K562 (cell line): ENCODE results near the gene RPL10A. TPM values are rescaled to one million over a fixed set of nuclear protein-coding genes. Genes with fewer than 3 reads are reported as not detected.

Experiments used
- ATAC-seq: fragments of 200-7000 bp; cut with Tn5 transposase; 3 replicates; pipeline ENCODE4 v1.9.1; 2020; ENCODE audit warnings: moderate library complexity
- BruUV-seq: library from RNA; stranded (reverse); fragments of 400-500 nt; replicated peaks from 2 replicates; lab custom pipeline; 2021; lab: Mats Ljungman, UMichigan
- CTCF ChIA-PET: fragments of 300-600 bp; formaldehyde crosslinking; extraction: SDS; loops from one replicate; lab custom pipeline; 2021; ENCODE audit warnings: low intra/inter-chr PET ratio; lab: Yijun Ruan, JAX
- POLR2A ChIA-PET: fragments of 300-600, 350-650 bp; sonication (Branson Sonifier 250); formaldehyde crosslinking; extraction: SDS; loops from one replicate; lab custom pipeline; 2021; ENCODE audit warnings: antibody characterized with exemption, inconsistent platforms; lab: Yijun Ruan, JAX
- DNase-seq, 4 experiments: peaks; one replicate each; pipeline versions ENCODE4 v3.0.0 to v3.0.0-alpha.2; 2011 to 2018; ENCODE audit warnings: low spot score in 3 of 4, mixed read lengths in 3 of 4; ENCODE audit errors: extremely low read depth in 1 of 4
- FAIRE-seq: peaks from 2 replicates; lab custom pipeline; 2011; peaks lifted over from hg19 to GRCh38; lab: Jason Lieb, UNC
- H2AFZ ChIP-seq: 2 replicates; pipeline ENCODE4 v1.6.0; 2011; ENCODE audit warnings: low read depth, low read length, control low read depth, inconsistent platforms
- H3K27ac ChIP-seq: fragments of 200-600 bp; 3 replicates; pipeline ENCODE4 v1.8.0; 2011; ENCODE audit warnings: low read depth, mild to moderate bottlenecking, control low read depth, inconsistent platforms, low read length, moderate library complexity, mixed read lengths; ENCODE audit errors: extremely low read depth
- H3K27me3 ChIP-seq, 2 experiments: fragments of 300-600 bp in 1 of 2; 2 replicates in 1 of 2; 3 replicates in 1 of 2; pipeline versions ENCODE4 v1.6.0 to v1.8.0; 2011; ENCODE audit warnings: inconsistent platforms in 2 of 2, low read length in 2 of 2, mild to moderate bottlenecking in 1 of 2, mixed read lengths in 1 of 2, moderate library complexity in 1 of 2; ENCODE audit not compliant: control insufficient read depth in 2 of 2, insufficient read depth in 2 of 2
- H3K36me3 ChIP-seq: fragments of 300-600 bp; 3 replicates; pipeline ENCODE4 v1.8.0; 2011; ENCODE audit warnings: mild to moderate bottlenecking, low read length, inconsistent platforms; ENCODE audit not compliant: control insufficient read depth, insufficient read depth
- H3K4me1 ChIP-seq, 2 experiments: fragments of 200-600 bp in 1 of 2; replicated peaks in 1 of 2; 2 replicates in 1 of 2; 3 replicates in 1 of 2; pipeline versions ENCODE4 v1.5.1 to v1.8.0; 2011; ENCODE audit warnings: inconsistent platforms in 2 of 2, low read length in 2 of 2, mild to moderate bottlenecking in 1 of 2, mixed read lengths in 1 of 2, moderate library complexity in 1 of 2; ENCODE audit not compliant: control insufficient read depth in 2 of 2, insufficient read depth in 2 of 2
- H3K4me2 ChIP-seq: 2 replicates; pipeline ENCODE4 v1.6.1; 2011; ENCODE audit warnings: low read length, control low read depth, inconsistent platforms, mixed read lengths; ENCODE audit not compliant: insufficient read depth
- H3K4me3 ChIP-seq: fragments of 200-600 bp; sonication (generic), shearing (Covaris generic); 2 replicates; pipeline ENCODE4 v1.5.1; 2016; ENCODE audit warnings: control low read depth, inconsistent platforms
- H3K79me2 ChIP-seq: fragments of 200-600 bp; 3 replicates; pipeline ENCODE4 v1.8.0; 2011; ENCODE audit warnings: low read length, inconsistent platforms; ENCODE audit not compliant: control insufficient read depth, insufficient read depth
- H3K9ac ChIP-seq, 2 experiments: 2 replicates each; pipeline versions ENCODE4 v1.6.0 to v1.6.1; 2011; ENCODE audit warnings: low read depth in 2 of 2, low read length in 2 of 2, control low read depth in 1 of 2, inconsistent platforms in 1 of 2, mild to moderate bottlenecking in 1 of 2, mixed read lengths in 1 of 2; ENCODE audit not compliant: insufficient read depth in 1 of 2
- H3K9me1 ChIP-seq: one replicate; pipeline ENCODE4 v1.6.0; 2011; ENCODE audit warnings: inconsistent platforms, mild to moderate bottlenecking, low read length, moderate library complexity; ENCODE audit not compliant: control insufficient read depth, insufficient read depth
- H3K9me3 ChIP-seq: replicated peaks from 2 replicates; pipeline ENCODE4 v1.5.1; 2011; ENCODE audit warnings: low read depth, low read length, inconsistent platforms; ENCODE audit not compliant: control insufficient read depth, insufficient read depth
- H4K20me1 ChIP-seq: replicated peaks from 2 replicates; pipeline ENCODE4 v1.6.1; 2011; ENCODE audit warnings: low read length, inconsistent platforms, mixed read lengths; ENCODE audit not compliant: control insufficient read depth, insufficient read depth
- BRD9 ChIP-seq: fragments of 450-650 bp; IDR thresholded peaks from 2 replicates; pipeline ENCODE4 v1.6.1; 2018; ENCODE audit warnings: low read depth; ENCODE audit not compliant: partially characterized antibody
- BRF2 ChIP-seq: IDR thresholded peaks from 3 replicates; pipeline ENCODE4 v1.6.1; 2011; ENCODE audit warnings: borderline replicate concordance, mild to moderate bottlenecking; ENCODE audit not compliant: insufficient read length, insufficient read depth
- HDGF ChIP-seq: fragments of 450-650 bp; IDR thresholded peaks from 2 replicates; pipeline ENCODE4 v1.6.1; 2016
- KDM1A ChIP-seq, 2 experiments: fragments of 450-650 bp; IDR thresholded peaks; 2 replicates each; pipeline ENCODE4 v1.6.1; 2016; ENCODE audit warnings: mild to moderate bottlenecking in 2 of 2
- NFIC ChIP-seq: fragments of 450-650 bp; IDR thresholded peaks from 2 replicates; pipeline ENCODE4 v1.6.1; 2017; ENCODE audit warnings: mild to moderate bottlenecking, inconsistent platforms
- PKNOX1 ChIP-seq: fragments of 450-650 bp; IDR thresholded peaks from 2 replicates; pipeline ENCODE4 v1.6.1; 2016
- PRDM10 ChIP-seq: fragments of 450-650 bp; IDR thresholded peaks from 2 replicates; pipeline ENCODE4 v1.6.1; 2018; ENCODE audit not compliant: partially characterized antibody
- SAP30 ChIP-seq: fragments of 200-600 bp; sonication (generic); IDR thresholded peaks from 2 replicates; pipeline ENCODE4 v1.6.1; 2012; ENCODE audit warnings: borderline replicate concordance, low read depth, mild to moderate bottlenecking, moderate library complexity, low read length, control low read depth, inconsistent platforms; ENCODE audit not compliant: insufficient read depth, poor library complexity, severe bottlenecking
- SMARCA5 ChIP-seq: fragments of 450-650 bp; IDR thresholded peaks from 2 replicates; pipeline ENCODE4 v1.6.1; 2016
- TOE1 ChIP-seq, 2 experiments: fragments of 450-650 bp in 1 of 2; sonication (generic) in 1 of 2; formaldehyde crosslinking in 1 of 2; IDR thresholded peaks; 2 replicates each; pipeline versions ENCODE4 v1.7.1 to v1.8.0; 2016 to 2022; ENCODE audit warnings: borderline replicate concordance in 2 of 2, mild to moderate bottlenecking in 2 of 2, antibody characterized with exemption in 1 of 2, inconsistent platforms in 1 of 2, low read depth in 1 of 2, missing genetic modification reagents in 1 of 2, moderate library complexity in 1 of 2
- USF1 ChIP-seq: sonication (generic); formaldehyde crosslinking; IDR thresholded peaks from 2 replicates; pipeline ENCODE4 v1.9.0; 2022; ENCODE audit warnings: mild to moderate bottlenecking, missing genetic modification reagents
- USF2 ChIP-seq: sonication (generic); formaldehyde crosslinking; IDR thresholded peaks from 2 replicates; pipeline ENCODE4 v1.5.0; 2020; ENCODE audit warnings: missing genetic modification reagents
- WGBS: fragments of 100-300 bp; shearing (Covaris generic); methylation state at CpG from one replicate; pipeline ENCODE4 v1.1.6; 2016; ENCODE audit warnings: low coverage, mixed read lengths; ENCODE audit not compliant: insufficient coverage; ENCODE audit errors: missing lambda C conversion rate; 5-methylcytosine and 5-hydroxymethylcytosine counted together
- in situ Hi-C: fragments of 300-500 bp; cut with MboI; formaldehyde crosslinking; loops from 4 replicates; pipeline ENCODE4 v1.15.0; 2018; ENCODE audit warnings: inconsistent platforms, mixed read lengths
- intact Hi-C: fragments of 100-400 bp; cut with micrococcal nuclease; formaldehyde crosslinking; loops from 2 replicates; pipeline ENCODE4 v1.14.2; 2022
- polyA plus RNA-seq, 8 experiments: library from polyadenylated mRNA; depleted of rRNA in 4 of 8; stranded (reverse) in 5 of 8; unstranded in 3 of 8; fragments of >200 nt; fragmentation: Nextera tagmentation in 2 of 8; fragmentation: Illumina TruSeq in 1 of 8; extraction: Ambion mirVana in 2 of 8; extraction: Trizol in 1 of 8; gene quantifications; 2 replicates each; pipeline versions ENCODE4 v1.2.1 to v1.2.3, GENCODE V29; 2011 to 2014; ENCODE audit warnings: inconsistent platforms in 1 of 8, missing spikeins in 1 of 8
- total RNA-seq, 7 experiments: library from RNA; depleted of rRNA in 6 of 7; stranded (reverse); fragments of >200 nt in 6 of 7; fragmentation: Illumina TruSeq in 2 of 7; extraction: Trizol in 2 of 7; gene quantifications; 2 replicates each; pipeline versions ENCODE4 v1.2.1 to v1.2.3, GENCODE V29; 2011 to 2021; ENCODE audit warnings: low replicate concordance in 1 of 7

Gene RPL10A
- total and polyA plus RNA-seq, 9 of the 15 experiments (the other 6 are each of a cell fraction or from before 2014, with no cell fraction given): 1,589 to 3,237 (median 2,116) TPM

- Histone ChIP-seq H3K36me3 (no peaks in the 10 kb centered on the region), H3K9me3 (no peaks in the 10 kb centered on the region), H3K79me2 (peaks cover 27% of the 10 kb centered on the region; the same call in 2 of the 3 replicates), H2AFZ (no peak overlapping the region), H3K4me1 (peaks cover 51 to 69% of the 10 kb centered on the region in 2 experiments), H3K4me3 (no peak overlapping the region), H3K27ac (peak overlapping the region; percentile 67; the same call in 1 of the 3 replicates), H3K27me3 (no peaks in the 10 kb centered on the region), H3K9ac (peak overlapping the region; percentile 36 to 84; a peak in 3 of 4 replicates), H3K9me1 (peaks cover 3% of the 10 kb centered on the region), H4K20me1 (peaks cover 28% of the 10 kb centered on the region; the same call in 1 of the 2 replicates), H3K4me2 (no peak overlapping the region; the same call in 1 of the 2 replicates)
- ATAC-seq (peak; percentile 5; the same call in 2 of the 3 replicates), DNase-seq (no peak), FAIRE-seq (peak; percentile 15)
- WGBS: 44% methylated on average over 8 of the region's 8 CpGs
- in situ Hi-C loops: no loop called here
- ChIA-PET POLR2A (interaction anchor here (4.2 to 5.6 kb wide), 2 partner anchors 11 to 18 kb away, joined by 34 to 52 read pairs; no protein-coding TSS in a partner anchor), CTCF (no interaction called here)
- intact Hi-C loops: no loop called here
- no TSS peak for BruUV-seq
- TF ChIP-seq USF1 (CRISPR knock-in tag) (peak; percentile 43; the same call in 1 of the 2 replicates), BRD9 (peak; percentile 96), SMARCA5 (peak; percentile 88; the same call in 1 of the 2 replicates), PRDM10 (peak; percentile 68), HDGF (0 out of 2 replicates have a peak, but pooled peaks have one; percentile 51), BRF2 (no peak), SAP30 (no peak), NFIC (peak; percentile 64), PKNOX1 (peak; percentile 89), KDM1A (IDR thresholded peaks at IDR 0.05) (0 out of 4 replicates have a peak, but pooled peaks of 1 of the 2 experiments have one; percentile 36), TOE1 (IDR thresholded peaks at IDR 0.05; ENCODE audit: borderline replicate concordance) (0 out of 2 replicates have a peak, but pooled peaks have one; percentile 11), TOE1 (CRISPR knock-in tag; IDR thresholded peaks at IDR 0.05; ENCODE audit: borderline replicate concordance, low read depth) (no peak), USF2 (CRISPR knock-in tag) (no peak)
Observed at GRCh38 chr6:35490821-35491557, 22.8 kb downstream of the RPL10A start.
